Measurements from ENCODE around the gene ARFGAP1.

ARFGAP1 gene

GRCh38 chr20:63307538-63308217 is 35.1 kb downstream of the ARFGAP1 start:
- DNase-seq (ENCODE audit: low read depth), result no peak

- DNase-seq (ENCODE audit: low read depth), result no peak
Observed at GRCh38 chr20:63308218-63308911, 35.8 kb downstream of the ARFGAP1 start.

- no peak for DNase-seq (ENCODE audit: low read depth)
Observed at GRCh38 chr20:63309261-63310071, 36.9 kb downstream of the ARFGAP1 start.

GRCh38 chr20:63310265-63310991 is 37.8 kb downstream of the ARFGAP1 start:
- DNase-seq (ENCODE audit: low read depth), result no peak

- no peak for DNase-seq (ENCODE audit: low read depth)
Observed at GRCh38 chr20:63311186-63311832, 38.7 kb downstream of the ARFGAP1 start.

- no peak for DNase-seq (ENCODE audit: low read depth)
Observed at GRCh38 chr20:63311833-63312243, 39.2 kb downstream of the ARFGAP1 start.

GRCh38 chr20:63312273-63312672 is 39.7 kb downstream of the ARFGAP1 start:
- DNase-seq (ENCODE audit: low read depth), result no peak

GRCh38 chr20:63312690-63313348 is 40.2 kb downstream of the ARFGAP1 start:
- no peak for DNase-seq (ENCODE audit: low read depth)

- DNase-seq (ENCODE audit: low read depth), result no peak
Observed at GRCh38 chr20:63313349-63314014, 40.9 kb downstream of the ARFGAP1 start.

- DNase-seq (ENCODE audit: low read depth), result no peak
Observed at GRCh38 chr20:63314015-63314471, 41.4 kb downstream of the ARFGAP1 start.

GRCh38 chr20:63314566-63315239 is 42.1 kb downstream of the ARFGAP1 start:
- DNase-seq (ENCODE audit: low read depth), result no peak

GRCh38 chr20:63315240-63315689 is 42.7 kb downstream of the ARFGAP1 start:
- DNase-seq (ENCODE audit: low read depth), result no peak

GRCh38 chr20:63315731-63316491 is 43.3 kb downstream of the ARFGAP1 start:
- DNase-seq (ENCODE audit: low read depth), result no peak

- DNase-seq (ENCODE audit: low read depth), result no peak
Observed at GRCh38 chr20:63316502-63316921, 43.9 kb downstream of the ARFGAP1 start.

- no peak for DNase-seq (ENCODE audit: low read depth)
Observed at GRCh38 chr20:63317061-63317460, 44.4 kb downstream of the ARFGAP1 start.

- DNase-seq (ENCODE audit: low read depth), result no peak
Observed at GRCh38 chr20:63317601-63318291, 45.1 kb downstream of the ARFGAP1 start.

GRCh38 chr20:63318391-63319163 is 46.0 kb downstream of the ARFGAP1 start:
- DNase-seq (ENCODE audit: low read depth), result no peak
